H9 (cell line): ENCODE measurements around the gene RBX1. TPM values are rescaled to one million over a fixed set of nuclear protein-coding genes. Genes with fewer than 3 reads are reported as not detected.

ENCODE experiments used
- DNase-seq: peaks from one replicate; pipeline ENCODE4 v3.0.0-alpha.2; 2017
- H2AFZ ChIP-seq: one replicate; pipeline ENCODE4 v1.6.1; 2013; ENCODE audit warnings: mild to moderate bottlenecking, low read length, control low read depth, moderate library complexity
- H2AK5ac ChIP-seq: 2 replicates; pipeline ENCODE4 v1.6.1; 2013; ENCODE audit warnings: low read length, control low read depth, mixed read lengths; ENCODE audit not compliant: insufficient read length
- H2BK120ac ChIP-seq: one replicate; pipeline ENCODE4 v1.6.1; 2013; ENCODE audit warnings: low read depth, mild to moderate bottlenecking, low read length, control low read depth, inconsistent platforms; ENCODE audit not compliant: poor library complexity, severe bottlenecking
- H2BK12ac ChIP-seq: 2 replicates; pipeline ENCODE4 v1.6.1; 2013; ENCODE audit warnings: low read length, control low read depth, mixed read lengths, low read depth; ENCODE audit not compliant: insufficient read length
- H2BK15ac ChIP-seq: 2 replicates; pipeline ENCODE4 v1.6.1; 2013; ENCODE audit warnings: low read depth, low read length, control low read depth
- H2BK20ac ChIP-seq: one replicate; pipeline ENCODE4 v1.6.1; 2013; ENCODE audit warnings: low read depth, mild to moderate bottlenecking, low read length, control low read depth, inconsistent platforms; ENCODE audit not compliant: poor library complexity, severe bottlenecking
- H2BK5ac ChIP-seq: 2 replicates; pipeline ENCODE4 v1.6.1; 2013; ENCODE audit warnings: low read length, control low read depth, mixed read lengths; ENCODE audit not compliant: insufficient read length
- H3K14ac ChIP-seq: 2 replicates; pipeline ENCODE4 v1.6.1; 2013; ENCODE audit warnings: low read length, control low read depth; ENCODE audit not compliant: insufficient read depth
- H3K18ac ChIP-seq: 2 replicates; pipeline ENCODE4 v1.6.1; 2013; ENCODE audit warnings: low read depth, mild to moderate bottlenecking, mixed read lengths, low read length, control low read depth; ENCODE audit not compliant: insufficient read length
- H3K23ac ChIP-seq: 2 replicates; pipeline ENCODE4 v1.6.1; 2013; ENCODE audit warnings: low read length, control low read depth, mixed read lengths, low read depth; ENCODE audit not compliant: insufficient read length
- H3K23me2 ChIP-seq: 2 replicates; pipeline ENCODE4 v1.6.1; 2013; ENCODE audit warnings: low read depth, mild to moderate bottlenecking, mixed read lengths, low read length, control low read depth; ENCODE audit not compliant: insufficient read length, poor library complexity, severe bottlenecking
- H3K27ac ChIP-seq: 2 replicates; pipeline ENCODE4 v1.5.1; 2013; ENCODE audit warnings: low read length, control low read depth, mixed read lengths, low read depth; ENCODE audit not compliant: insufficient read length
- H3K27me3 ChIP-seq: 2 replicates; pipeline ENCODE4 v1.6.1; 2013; ENCODE audit warnings: low read length, control low read depth, inconsistent platforms; ENCODE audit not compliant: insufficient read depth
- H3K4ac ChIP-seq: 2 replicates; pipeline ENCODE4 v1.6.1; 2013; ENCODE audit warnings: low read depth, mild to moderate bottlenecking, control low read depth, inconsistent platforms, low read length, moderate library complexity
- H3K4me1 ChIP-seq: 2 replicates; pipeline ENCODE4 v1.6.1; 2013; ENCODE audit warnings: low read length, control low read depth, inconsistent platforms; ENCODE audit not compliant: insufficient read depth
- H3K4me2 ChIP-seq: 2 replicates; pipeline ENCODE4 v1.6.1; 2013; ENCODE audit warnings: low read length, control low read depth, mixed read lengths; ENCODE audit not compliant: insufficient read length, insufficient read depth
- H3K56ac ChIP-seq: 2 replicates; pipeline ENCODE4 v1.6.1; 2013; ENCODE audit warnings: low read depth, mild to moderate bottlenecking, mixed read lengths, low read length, control low read depth; ENCODE audit not compliant: insufficient read length
- H3K79me1 ChIP-seq: 2 replicates; pipeline ENCODE4 v1.6.1; 2013; ENCODE audit warnings: low read depth, mild to moderate bottlenecking, moderate library complexity, low read length, control low read depth, inconsistent platforms; ENCODE audit not compliant: insufficient read depth, poor library complexity, severe bottlenecking
- H3K79me2 ChIP-seq: 2 replicates; pipeline ENCODE4 v1.6.1; 2013; ENCODE audit warnings: low read length, control low read depth, inconsistent platforms; ENCODE audit not compliant: insufficient read depth
- H3K9ac ChIP-seq: 2 replicates; pipeline ENCODE4 v1.6.1; 2013; ENCODE audit warnings: low read length, control low read depth, mixed read lengths; ENCODE audit not compliant: insufficient read length; ENCODE audit errors: extremely low read depth
- H3K9me3 ChIP-seq: one replicate; pipeline ENCODE4 v1.6.1; 2013; ENCODE audit warnings: low read depth, low read length, inconsistent platforms; ENCODE audit not compliant: control insufficient read depth
- H3T11ph ChIP-seq: one replicate; pipeline ENCODE4 v1.6.1; 2013; ENCODE audit warnings: mild to moderate bottlenecking, low read length, control low read depth, inconsistent platforms
- H4K20me1 ChIP-seq: one replicate; pipeline ENCODE4 v1.6.1; 2013; ENCODE audit not compliant: control insufficient read depth, insufficient read length, insufficient read depth
- H4K5ac ChIP-seq: 2 replicates; pipeline ENCODE4 v1.6.1; 2013; ENCODE audit warnings: low read depth, mild to moderate bottlenecking, mixed read lengths, low read length, control low read depth; ENCODE audit not compliant: insufficient read length
- H4K8ac ChIP-seq: replicated peaks from 2 replicates; pipeline ENCODE4 v1.6.1; 2013; ENCODE audit warnings: low read length, control low read depth, mixed read lengths, low read depth; ENCODE audit not compliant: insufficient read length
- H4K91ac ChIP-seq: 2 replicates; pipeline ENCODE4 v1.6.1; 2013; ENCODE audit warnings: low read depth, mild to moderate bottlenecking, moderate library complexity, mixed read lengths, low read length, control low read depth; ENCODE audit not compliant: insufficient read length
- H3K27ac Mint-ChIP-seq, 3 experiments: 2 replicates in 2 of 3; 3 replicates in 1 of 3; pipeline ENCODE4 v1.8.0; 2020 to 2021; ENCODE audit warnings: mixed read lengths in 3 of 3, mild to moderate bottlenecking in 1 of 3, moderate library complexity in 1 of 3
- H3K27me3 Mint-ChIP-seq: 2 replicates; pipeline ENCODE4 v1.8.0; 2021; ENCODE audit warnings: low read depth, mild to moderate bottlenecking, moderate library complexity, mixed read lengths
- H3K36me3 Mint-ChIP-seq, 3 experiments: 2 replicates in 2 of 3; 3 replicates in 1 of 3; pipeline ENCODE4 v1.8.0; 2020 to 2021; ENCODE audit warnings: low read depth in 3 of 3, mixed read lengths in 3 of 3; ENCODE audit not compliant: insufficient read depth in 1 of 3
- H3K4me1 Mint-ChIP-seq, 2 experiments: 2 replicates each; pipeline ENCODE4 v1.8.0; 2020; ENCODE audit warnings: mixed read lengths in 2 of 2
- H3K4me3 Mint-ChIP-seq, 2 experiments: 2 replicates in 1 of 2; 3 replicates in 1 of 2; pipeline ENCODE4 v1.8.0; 2020 to 2021; ENCODE audit warnings: mild to moderate bottlenecking in 2 of 2, mixed read lengths in 2 of 2, moderate library complexity in 1 of 2
- H3K9me3 Mint-ChIP-seq, 2 experiments: 2 replicates in 1 of 2; 3 replicates in 1 of 2; pipeline ENCODE4 v1.8.0; 2020; ENCODE audit warnings: mild to moderate bottlenecking in 2 of 2, mixed read lengths in 2 of 2, moderate library complexity in 1 of 2
- CTCF ChIP-seq: fragments of 200-600 bp; sonication (generic); conservative IDR thresholded peaks from 3 replicates; pipeline ENCODE4 v1.8.0; 2021; ENCODE audit warnings: antibody characterized with exemption, mild to moderate bottlenecking
- WGBS: extraction: QIAGEN DNeasy Blood & Tissue Kit; methylation state at CpG from one replicate; pipeline ENCODE4 v1.1.7; 2013; ENCODE audit warnings: missing lambda C conversion rate, low lambda C conversion rate, mixed read lengths; ENCODE audit not compliant: insufficient read length; ENCODE audit errors: extremely low coverage; 5-methylcytosine and 5-hydroxymethylcytosine counted together
- total RNA-seq: library from RNA; stranded (reverse); gene quantifications from 2 replicates; pipeline ENCODE4 v1.2.1, GENCODE V29; 2021

Gene RBX1
- total RNA-seq, 1 experiment from 2014 or later: 85.6 TPM

GRCh38 chr22:40928657-40929056 lies 22.5 kb upstream of the RBX1 start:
- H3K18ac ChIP-seq: no peak overlapping the region
- no peak overlapping the region for H3K23ac ChIP-seq
- H3K27ac ChIP-seq: no peak overlapping the region
- WGBS: no CpG with 5 or more reads among the region's 1 CpG
- Mint-ChIP-seq H3K27ac (no peak overlapping the region), H3K36me3 (peaks cover 13 to 37% (median 33%) of the 10 kb centered on the region in 3 experiments; a peak in 6 of 7 replicates), H3K4me1 (no peaks in the 10 kb centered on the region), H3K9me3 (no peaks in the 10 kb centered on the region), H3K27me3 (no peaks in the 10 kb centered on the region), H3K4me3 (no peak overlapping the region)
- no peaks in the 10 kb centered on the region for H4K20me1 ChIP-seq
- no peak for TF ChIP-seq CTCF
- no peak overlapping the region for H3K4ac ChIP-seq
- H3K4me1 ChIP-seq: no peaks in the 10 kb centered on the region
- H2BK5ac ChIP-seq: no peak overlapping the region
- no peak overlapping the region for H3K4me2 ChIP-seq
- H2BK120ac ChIP-seq: no peak overlapping the region
- no peak overlapping the region for H4K91ac ChIP-seq
- no peak overlapping the region for H3K9ac ChIP-seq
- H3T11ph ChIP-seq: no peak overlapping the region
- H2AK5ac ChIP-seq: no peak overlapping the region
- H3K14ac ChIP-seq: no peak overlapping the region
- DNase-seq: no peak
- no peak overlapping the region for H2BK12ac ChIP-seq
- no peak overlapping the region for H3K56ac ChIP-seq
- no peak overlapping the region for H2BK20ac ChIP-seq
- no peak overlapping the region for H4K8ac ChIP-seq
- no peaks in the 10 kb centered on the region for H3K79me1 ChIP-seq
- H4K5ac ChIP-seq: no peak overlapping the region
- H3K9me3 ChIP-seq: no peaks in the 10 kb centered on the region
- no peak overlapping the region for H2BK15ac ChIP-seq
- no peaks in the 10 kb centered on the region for H3K27me3 ChIP-seq
- no peak overlapping the region for H2AFZ ChIP-seq
- H3K23me2 ChIP-seq: no peaks in the 10 kb centered on the region
- H3K79me2 ChIP-seq: no peaks in the 10 kb centered on the region
